Measurements from ENCODE around the gene STK11IP. TPM values are rescaled to one million over a fixed set of nuclear protein-coding genes. Genes with fewer than 3 reads are reported as not detected.

Gene STK11IP
- total RNA-seq, 4 donors from 2014 or later = 25.3 to 68.0 (median 29.2) TPM

GRCh38 chr2:219661197-219661954 is 63.7 kb downstream of the STK11IP start:
- peak in 1 of 2 donors; percentile 9 for DNase-seq (ENCODE audit: low spot score in 2 of 2)
- no peak for TF ChIP-seq CTCF (IDR thresholded peaks at IDR 0.05)
- no peak for TF ChIP-seq POLR2A (IDR thresholded peaks at IDR 0.05)
- no peak for TF ChIP-seq POLR2AphosphoS5 (IDR thresholded peaks at IDR 0.05)
- TF ChIP-seq EP300 (IDR thresholded peaks at IDR 0.05) = no peak
- H3K36me3 ChIP-seq = no peaks in the 10 kb centered on the region
- no peak overlapping the region for H3K27ac ChIP-seq
- WGBS = 61% methylated on average over 7 of the region's 7 CpGs
- H3K9me3 ChIP-seq = no peaks in the 10 kb centered on the region
- H3K4me3 ChIP-seq = no peak overlapping the region
- H3K4me1 ChIP-seq = no peaks in the 10 kb centered on the region
- peaks cover 15% of the 10 kb centered on the region for H3K27me3 ChIP-seq

- no peaks in the 10 kb centered on the region for H3K9me3 ChIP-seq
- H3K27me3 ChIP-seq = peaks cover 15% of the 10 kb centered on the region
- TF ChIP-seq POLR2A (IDR thresholded peaks at IDR 0.05) (no peak), EP300 (IDR thresholded peaks at IDR 0.05) (no peak), CTCF (IDR thresholded peaks at IDR 0.05) (no peak), POLR2AphosphoS5 (IDR thresholded peaks at IDR 0.05) (no peak)
- no peak overlapping the region for H3K27ac ChIP-seq
- DNase-seq (ENCODE audit: low spot score in 2 of 2) = peak in 1 of 2 donors; percentile 6
- no peaks in the 10 kb centered on the region for H3K4me1 ChIP-seq
- 80% methylated on average over 1 of the region's 1 CpG for WGBS
- H3K4me3 ChIP-seq = no peak overlapping the region
- no peaks in the 10 kb centered on the region for H3K36me3 ChIP-seq
Measured at GRCh38 chr2:219661955-219662395, 64.3 kb downstream of the STK11IP start.

DNA sequence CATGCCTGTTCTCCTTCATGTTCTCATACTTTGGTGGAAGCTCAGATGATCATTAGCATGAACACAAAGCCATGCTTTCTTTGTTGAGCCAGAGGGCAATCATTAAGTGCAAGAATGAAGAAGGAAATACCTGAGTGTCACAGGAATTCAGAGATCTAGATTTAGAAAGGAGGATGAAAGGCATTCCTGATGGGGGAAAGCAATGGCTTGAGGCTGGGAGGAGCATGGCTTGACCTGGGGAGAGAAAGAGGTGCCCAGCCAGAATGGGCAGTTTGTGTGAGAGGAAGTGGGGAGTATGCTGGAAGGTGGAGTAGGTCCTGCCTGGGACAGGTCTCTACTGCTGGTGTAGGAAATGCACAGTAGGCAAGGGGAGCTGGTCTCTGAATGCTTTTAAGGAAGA is 64.9 kb downstream of the STK11IP start:
- no peak overlapping the region for H3K4me3 ChIP-seq
- H3K27ac ChIP-seq = no peak overlapping the region
- no peaks in the 10 kb centered on the region for H3K9me3 ChIP-seq
- no peaks in the 10 kb centered on the region for H3K4me1 ChIP-seq
- DNase-seq (ENCODE audit: low spot score in 2 of 2) = peak in 1 of 2 donors; percentile 24
- H3K36me3 ChIP-seq = no peaks in the 10 kb centered on the region
- TF ChIP-seq EP300 (IDR thresholded peaks at IDR 0.05) = no peak
- no peak for TF ChIP-seq CTCF (IDR thresholded peaks at IDR 0.05)
- TF ChIP-seq POLR2AphosphoS5 (IDR thresholded peaks at IDR 0.05) = no peak
- TF ChIP-seq POLR2A (IDR thresholded peaks at IDR 0.05) = no peak
- peaks cover 15% of the 10 kb centered on the region for H3K27me3 ChIP-seq

DNA sequence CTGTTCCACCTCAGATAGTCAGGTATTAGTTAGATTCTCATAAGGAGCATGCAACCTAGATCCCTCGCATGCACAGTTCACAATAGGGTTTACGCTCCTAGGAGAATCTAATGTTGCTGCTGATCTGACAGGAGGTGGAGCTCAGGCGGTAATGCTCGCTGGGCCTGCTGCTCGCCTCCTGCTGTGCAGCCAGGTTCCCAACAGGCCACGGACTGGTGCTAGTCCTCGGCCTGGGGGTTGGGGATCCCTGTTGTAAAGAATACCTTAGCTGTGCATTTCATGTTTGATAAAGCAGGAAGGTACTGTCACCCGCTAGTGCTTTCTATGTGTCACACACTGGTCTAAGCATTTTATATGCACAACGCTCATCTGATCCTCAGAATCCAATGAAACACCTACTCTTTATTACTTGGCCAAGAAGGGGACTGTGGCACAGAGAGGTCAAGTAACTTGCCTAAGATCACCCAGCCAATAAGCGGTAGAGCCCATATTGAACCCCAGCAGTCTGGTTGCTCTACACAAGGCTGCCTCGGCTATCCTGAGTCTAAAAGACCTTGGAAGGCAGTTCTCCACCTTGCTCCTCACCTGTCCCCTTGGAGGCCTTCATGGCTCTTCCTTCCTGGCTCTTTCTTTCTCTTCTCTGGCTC is 65.6 kb downstream of the STK11IP start:
- TF ChIP-seq POLR2AphosphoS5 (IDR thresholded peaks at IDR 0.05) (no peak), EP300 (IDR thresholded peaks at IDR 0.05) (no peak), POLR2A (IDR thresholded peaks at IDR 0.05) (no peak), CTCF (IDR thresholded peaks at IDR 0.05) (no peak)
- WGBS = 81% methylated on average over 11 of the region's 11 CpGs
- Histone ChIP-seq H3K27ac (no peak overlapping the region), H3K36me3 (no peaks in the 10 kb centered on the region), H3K4me3 (no peak overlapping the region), H3K4me1 (no peaks in the 10 kb centered on the region), H3K27me3 (peaks cover 13% of the 10 kb centered on the region), H3K9me3 (no peaks in the 10 kb centered on the region)
- peak in 1 of 2 donors; percentile 23 for DNase-seq (ENCODE audit: low spot score in 2 of 2)

GRCh38 chr2:219664041-219664440 is 66.4 kb downstream of the STK11IP start:
- H3K4me1 ChIP-seq = no peaks in the 10 kb centered on the region
- no peaks in the 10 kb centered on the region for H3K9me3 ChIP-seq
- WGBS = 96% methylated on average over 5 of the region's 5 CpGs
- DNase-seq (ENCODE audit: low spot score in 2 of 2) = peak in 1 of 2 donors; percentile 24
- H3K36me3 ChIP-seq = no peaks in the 10 kb centered on the region
- H3K4me3 ChIP-seq = no peak overlapping the region
- TF ChIP-seq POLR2A (IDR thresholded peaks at IDR 0.05) (no peak), CTCF (IDR thresholded peaks at IDR 0.05) (no peak), POLR2AphosphoS5 (IDR thresholded peaks at IDR 0.05) (no peak), EP300 (IDR thresholded peaks at IDR 0.05) (no peak)
- no peak overlapping the region for H3K27ac ChIP-seq
- H3K27me3 ChIP-seq = peaks cover 11% of the 10 kb centered on the region

Data from suprapubic skin (tissue), 4 donors.